Gastroesophageal sphincter (tissue), 3 donors: ENCODE results near the gene EPHA4.

Source experiments
- EP300 ChIP-seq: sonication (generic); formaldehyde crosslinking; IDR thresholded peaks from one replicate; pipeline ENCODE4 v1.6.1; 2017; ENCODE audit warnings: antibody characterized with exemption, mild to moderate bottlenecking
- TF ChIP-seq, protein P1 (sequence below), 4 experiments: fragments of 200-600 bp in 2 of 4; fragments of 450-650 bp in 2 of 4; sonication (generic) in 1 of 4; IDR thresholded peaks; one replicate each; pipeline ENCODE4 v1.5.1; 2017 to 2019; ENCODE audit warnings: antibody characterized with exemption in 4 of 4, mild to moderate bottlenecking in 2 of 4, moderate library complexity in 2 of 4

DNA sequence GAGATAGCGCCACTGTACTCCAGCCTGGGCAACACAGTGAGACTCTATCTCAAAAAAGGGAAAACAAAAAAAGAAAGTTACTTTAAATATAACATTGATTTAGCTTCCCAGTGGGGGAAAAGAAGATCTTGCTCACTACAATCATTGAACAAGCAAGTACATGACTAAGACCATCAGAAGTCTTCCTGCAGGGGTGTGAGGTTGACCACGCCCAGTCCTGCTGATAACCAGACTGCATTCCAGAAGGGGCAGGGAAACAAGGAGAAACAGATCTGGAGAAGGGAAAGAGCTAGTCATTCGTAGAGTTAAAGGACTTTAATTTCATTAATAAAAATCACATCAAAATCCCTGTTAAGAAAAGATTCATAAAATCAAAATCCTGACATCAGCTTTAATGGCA lies 77.5 kb downstream of the EPHA4 start:
- TF ChIP-seq EP300 = no peak
- TF ChIP-seq, protein P1, sequence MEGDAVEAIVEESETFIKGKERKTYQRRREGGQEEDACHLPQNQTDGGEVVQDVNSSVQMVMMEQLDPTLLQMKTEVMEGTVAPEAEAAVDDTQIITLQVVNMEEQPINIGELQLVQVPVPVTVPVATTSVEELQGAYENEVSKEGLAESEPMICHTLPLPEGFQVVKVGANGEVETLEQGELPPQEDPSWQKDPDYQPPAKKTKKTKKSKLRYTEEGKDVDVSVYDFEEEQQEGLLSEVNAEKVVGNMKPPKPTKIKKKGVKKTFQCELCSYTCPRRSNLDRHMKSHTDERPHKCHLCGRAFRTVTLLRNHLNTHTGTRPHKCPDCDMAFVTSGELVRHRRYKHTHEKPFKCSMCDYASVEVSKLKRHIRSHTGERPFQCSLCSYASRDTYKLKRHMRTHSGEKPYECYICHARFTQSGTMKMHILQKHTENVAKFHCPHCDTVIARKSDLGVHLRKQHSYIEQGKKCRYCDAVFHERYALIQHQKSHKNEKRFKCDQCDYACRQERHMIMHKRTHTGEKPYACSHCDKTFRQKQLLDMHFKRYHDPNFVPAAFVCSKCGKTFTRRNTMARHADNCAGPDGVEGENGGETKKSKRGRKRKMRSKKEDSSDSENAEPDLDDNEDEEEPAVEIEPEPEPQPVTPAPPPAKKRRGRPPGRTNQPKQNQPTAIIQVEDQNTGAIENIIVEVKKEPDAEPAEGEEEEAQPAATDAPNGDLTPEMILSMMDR (IDR thresholded peaks at IDR 0.05) = no peak
